GM19324 (cell line): ENCODE measurements around the gene POLE3.
"Not testable (repeated sequence)": the region's sequence is repeated elsewhere in the genome, so short reads cannot be mapped to it uniquely, and the experiment has no call there.

ENCODE experiments used
- ATAC-seq: cut with Tn5 transposase; IDR thresholded peaks from one replicate; pipeline ENCODE4 v1.9.1; 2021; ENCODE audit warnings: mild to moderate bottlenecking, moderate library complexity; ENCODE audit not compliant: unreplicated experiment, low FRiP score

Gene POLE3, protein sequence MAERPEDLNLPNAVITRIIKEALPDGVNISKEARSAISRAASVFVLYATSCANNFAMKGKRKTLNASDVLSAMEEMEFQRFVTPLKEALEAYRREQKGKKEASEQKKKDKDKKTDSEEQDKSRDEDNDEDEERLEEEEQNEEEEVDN

DNA sequence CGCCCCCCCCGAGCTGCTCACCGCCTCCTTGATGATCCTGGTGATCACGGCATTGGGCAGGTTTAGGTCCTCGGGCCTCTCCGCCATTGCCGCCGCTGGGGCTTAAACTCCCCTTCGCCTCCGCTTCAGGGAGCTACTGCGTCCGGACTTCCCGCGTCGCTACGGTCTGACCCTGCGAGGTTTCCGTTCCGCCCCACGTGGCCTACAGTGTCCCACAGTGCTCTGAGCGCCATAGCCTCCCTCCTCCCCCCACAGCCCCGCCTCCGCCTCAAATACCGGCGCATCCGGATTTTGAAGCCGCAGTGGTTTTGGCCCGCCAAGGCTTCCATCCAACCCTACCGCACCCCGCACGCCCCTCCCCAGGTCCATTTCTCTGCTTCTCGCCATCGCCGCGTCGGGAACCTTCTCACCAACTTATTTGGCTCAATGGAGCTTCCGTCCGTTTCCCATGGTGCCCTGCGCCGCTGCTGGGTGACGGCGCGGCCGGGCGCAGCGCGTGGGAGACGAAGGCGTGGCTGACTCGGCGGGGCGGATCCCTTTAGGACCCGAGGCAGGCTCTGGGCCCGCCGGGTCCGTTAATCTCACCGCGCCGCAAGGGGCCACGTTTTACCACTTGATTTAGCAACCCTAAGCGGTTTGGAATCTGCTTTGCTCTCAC, at the start of gene POLE3, which contains the start of gene C9orf43:
Gene POLE3, minus strand, starts transcription at position 469 of the 658 bp plus-strand sequence. Its CDS starts 382 bp downstream, at position 87.
Gene C9orf43, plus strand, starts transcription at position 541 of the 658 bp plus-strand sequence. CDS start 2,747 bp downstream, outside the sequence.
- ATAC-seq, result peak; percentile 95

DNA sequence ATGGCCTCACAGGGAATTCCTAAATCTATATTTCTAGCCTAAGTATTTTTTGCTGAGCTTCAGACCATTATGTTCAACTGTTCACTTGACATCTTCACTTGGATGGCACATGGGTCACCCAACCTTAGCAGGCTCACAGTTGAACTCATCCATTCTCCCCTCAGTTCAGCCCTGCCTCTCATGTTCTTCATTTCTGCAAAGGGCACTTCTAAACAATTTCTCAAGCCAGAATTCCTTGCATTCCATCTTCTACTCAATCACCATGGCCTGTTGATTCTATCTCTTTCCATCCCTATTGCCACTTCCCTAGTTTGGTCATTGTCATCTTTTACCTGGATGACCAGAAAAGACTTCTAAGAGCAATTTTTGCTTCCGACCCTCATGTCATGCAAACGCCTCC, 45.8 kb upstream of the POLE3 start:
- no peak for ATAC-seq

DNA sequence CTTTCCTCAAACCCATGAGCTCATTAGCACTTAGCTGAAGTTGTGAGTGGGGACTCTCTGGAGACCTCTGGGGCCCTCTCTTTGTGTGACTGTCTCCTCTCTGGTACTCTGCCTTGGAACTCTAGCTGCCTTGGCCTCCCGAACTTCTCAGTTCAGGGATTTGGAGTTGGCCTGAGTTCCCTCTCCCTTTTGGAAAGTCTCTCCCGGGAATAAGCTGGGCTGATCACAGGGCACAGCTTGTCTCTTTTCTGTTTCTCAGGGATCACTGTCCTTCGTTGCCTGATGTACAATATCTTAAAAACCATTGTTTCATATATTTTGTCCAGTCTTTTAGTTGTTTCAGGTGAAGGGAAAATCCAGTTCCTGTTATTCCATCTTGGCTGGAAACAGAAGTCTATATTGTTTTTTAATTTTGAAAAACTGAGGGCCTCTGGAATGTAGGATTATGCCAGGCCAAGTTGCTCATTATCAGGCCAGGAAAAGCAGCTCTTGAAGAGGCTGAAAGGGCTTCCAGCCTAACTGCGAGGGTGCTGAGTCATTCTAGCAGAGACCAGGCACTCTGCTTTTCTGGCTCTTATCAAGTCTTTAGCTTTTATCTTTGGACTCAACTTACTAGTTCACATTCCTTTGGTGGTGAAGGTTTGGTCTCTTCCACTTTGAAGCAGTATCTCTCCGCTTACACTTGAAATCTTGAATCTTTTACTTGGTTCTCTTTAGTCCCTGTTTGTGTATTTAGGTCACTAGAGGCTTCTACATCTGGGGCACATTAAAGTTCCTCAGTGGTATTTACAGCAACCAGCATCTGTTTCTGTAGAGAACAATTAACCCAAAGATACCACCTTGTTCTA, 44.7 kb upstream of the POLE3 start:
- ATAC-seq, result no peak

DNA sequence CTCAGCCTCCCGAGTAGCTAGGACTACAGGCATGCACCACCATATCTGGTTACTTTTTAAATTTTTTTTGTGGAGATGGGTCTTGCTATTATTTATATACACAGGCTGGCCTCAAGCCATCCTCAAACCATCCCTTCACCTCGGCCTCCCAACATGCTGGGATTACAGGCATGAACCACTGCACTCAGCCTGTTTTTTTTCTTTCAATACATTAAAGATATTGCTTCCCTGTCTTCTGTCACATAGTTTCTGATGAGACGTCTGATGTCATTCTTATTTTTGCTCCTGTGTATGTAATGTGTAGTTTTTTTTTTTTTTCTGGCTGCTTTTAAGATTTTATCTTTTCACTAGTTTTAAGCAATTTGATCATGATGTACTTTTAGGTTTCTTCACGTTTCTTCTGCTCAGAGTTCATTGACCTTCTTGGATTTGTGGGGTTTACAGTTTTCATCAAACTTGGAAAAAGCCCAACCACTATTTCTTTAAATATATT, 41.7 kb upstream of the POLE3 start:
- no peak for ATAC-seq

DNA sequence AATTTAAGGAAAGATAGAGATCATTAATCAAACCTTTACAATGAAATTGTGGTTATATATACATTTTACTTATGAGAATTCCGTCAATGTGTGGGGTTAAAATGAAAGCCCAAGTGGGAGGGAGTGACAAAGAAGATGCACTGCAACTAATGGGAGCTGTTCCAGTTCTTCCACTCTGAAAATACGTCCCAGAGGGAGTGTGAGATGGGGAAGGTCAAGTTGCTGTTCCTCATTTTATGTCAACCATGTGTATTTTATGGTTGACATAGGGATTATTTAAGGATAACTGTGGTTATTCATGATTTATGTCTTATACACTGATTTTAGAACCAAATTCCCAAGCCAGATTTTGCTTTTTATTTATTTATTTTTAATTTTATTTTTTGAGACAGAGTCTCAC, 38.9 kb upstream of the POLE3 start:
- no peak for ATAC-seq

DNA sequence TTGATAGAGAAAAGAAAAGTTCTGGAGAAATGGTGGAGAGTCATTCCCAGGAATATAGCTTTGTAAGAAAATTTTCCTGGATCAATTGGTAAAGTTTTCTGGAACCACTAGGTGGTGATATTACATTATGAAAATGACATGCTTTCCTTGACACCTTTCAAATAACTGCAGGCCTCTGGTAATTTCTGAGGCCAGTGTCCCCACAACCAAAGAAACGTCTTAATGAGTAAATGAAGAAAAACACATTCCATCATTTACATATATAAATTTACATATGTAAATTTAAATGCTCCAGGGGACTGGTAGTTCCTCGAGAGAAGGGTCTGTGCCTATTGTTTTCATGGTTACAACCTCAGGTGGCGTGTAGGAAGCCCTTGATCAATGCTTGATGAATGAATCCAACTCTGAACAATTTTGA, 35.9 kb upstream of the POLE3 start:
- ATAC-seq, result no peak

DNA sequence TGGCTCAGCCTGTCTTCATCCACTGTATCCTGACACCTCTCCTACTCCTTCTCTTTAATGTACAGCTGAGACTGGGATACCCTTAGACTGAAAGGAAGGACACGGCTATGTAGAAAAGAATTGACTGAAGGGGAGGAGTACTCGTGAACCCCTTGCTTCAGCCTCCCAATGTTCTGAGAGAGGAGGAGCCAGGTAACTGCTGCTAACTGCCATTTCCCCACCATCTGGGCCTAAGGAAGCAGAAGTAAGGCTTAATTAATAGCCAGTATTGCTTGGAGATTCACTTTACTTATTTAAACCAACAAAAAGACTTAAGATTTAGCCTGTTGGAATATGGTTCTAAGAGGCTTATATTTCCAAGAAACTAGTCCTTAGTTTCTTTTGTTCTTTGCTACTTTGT, 34.3 kb upstream of the POLE3 start:
- no peak for ATAC-seq

DNA sequence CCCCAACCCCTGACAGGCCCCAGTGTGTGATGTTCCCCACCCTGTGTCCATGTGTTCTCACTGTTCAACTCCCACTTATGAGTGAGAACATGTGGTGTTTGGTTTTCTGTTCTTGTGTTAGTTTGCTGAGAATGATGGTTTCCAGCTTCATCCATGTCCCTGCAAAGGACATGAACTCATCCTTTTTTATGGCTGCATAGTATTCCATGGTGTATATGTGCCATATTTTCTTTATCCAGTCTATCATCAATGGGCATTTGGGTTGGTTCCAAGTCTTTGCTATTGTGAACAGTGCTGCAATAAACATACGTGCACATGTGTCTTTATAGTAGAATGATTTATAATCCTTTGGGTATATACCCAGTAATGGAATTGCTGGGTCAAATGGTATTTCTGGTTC, 27.2 kb upstream of the POLE3 start:
- ATAC-seq, result not testable (repeated sequence)

DNA sequence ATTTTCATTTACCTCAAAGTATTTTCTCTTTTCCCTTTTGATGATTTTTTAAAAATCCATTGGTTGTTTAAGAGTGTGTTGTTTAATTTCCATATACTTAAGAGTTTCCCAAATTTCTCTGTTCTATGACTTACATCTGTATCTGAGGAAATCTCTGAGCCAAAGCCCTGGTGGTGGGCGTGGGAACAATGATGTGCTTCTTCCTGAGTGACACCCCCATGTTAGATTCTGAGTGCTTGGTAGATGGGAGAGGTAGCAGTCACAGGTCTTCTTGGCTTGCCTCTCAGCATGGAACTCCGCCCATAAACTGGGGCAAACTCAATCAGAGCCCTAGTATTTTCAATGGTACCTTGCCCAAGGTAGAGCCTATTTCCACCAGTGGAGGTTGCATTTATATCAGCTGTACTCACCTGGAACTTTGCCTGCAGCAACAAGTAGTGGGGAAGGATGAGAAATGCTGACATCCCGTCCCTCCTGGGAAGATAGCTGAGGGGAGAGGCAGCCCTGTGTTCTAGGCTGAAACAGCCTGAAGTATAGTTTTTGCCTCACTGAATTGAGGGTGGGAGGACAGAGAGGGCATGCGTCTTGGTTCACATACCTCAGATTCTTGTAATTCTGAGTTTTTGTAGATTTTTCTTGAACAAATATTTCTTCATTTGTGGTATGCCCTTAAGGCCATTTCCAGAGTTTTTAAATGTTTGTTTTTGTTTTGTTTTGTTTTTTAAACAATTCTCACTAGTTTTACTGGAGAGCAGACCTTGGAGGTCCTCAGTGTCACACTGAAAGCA, 26.4 kb upstream of the POLE3 start:
- ATAC-seq, result no peak

DNA sequence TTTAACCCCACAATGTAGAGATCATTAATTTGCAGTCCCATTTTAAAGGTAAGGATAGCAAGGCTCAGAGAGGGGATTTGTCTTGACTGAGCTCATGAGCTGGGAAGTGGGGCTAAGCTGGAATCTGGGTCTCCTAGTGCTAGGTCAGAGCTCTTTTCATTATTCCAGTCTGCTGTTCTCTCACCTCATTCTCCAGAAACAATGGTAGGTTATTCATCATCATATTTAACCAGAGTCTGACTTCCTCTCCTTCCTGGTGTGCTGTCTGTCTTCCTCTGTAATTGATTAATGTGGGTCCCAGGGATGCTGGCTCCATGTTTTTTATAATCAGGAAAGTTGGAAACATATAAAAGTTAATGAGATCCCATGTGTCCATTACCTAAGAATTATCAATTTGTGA, 20.7 kb upstream of the POLE3 start:
- no peak for ATAC-seq

DNA sequence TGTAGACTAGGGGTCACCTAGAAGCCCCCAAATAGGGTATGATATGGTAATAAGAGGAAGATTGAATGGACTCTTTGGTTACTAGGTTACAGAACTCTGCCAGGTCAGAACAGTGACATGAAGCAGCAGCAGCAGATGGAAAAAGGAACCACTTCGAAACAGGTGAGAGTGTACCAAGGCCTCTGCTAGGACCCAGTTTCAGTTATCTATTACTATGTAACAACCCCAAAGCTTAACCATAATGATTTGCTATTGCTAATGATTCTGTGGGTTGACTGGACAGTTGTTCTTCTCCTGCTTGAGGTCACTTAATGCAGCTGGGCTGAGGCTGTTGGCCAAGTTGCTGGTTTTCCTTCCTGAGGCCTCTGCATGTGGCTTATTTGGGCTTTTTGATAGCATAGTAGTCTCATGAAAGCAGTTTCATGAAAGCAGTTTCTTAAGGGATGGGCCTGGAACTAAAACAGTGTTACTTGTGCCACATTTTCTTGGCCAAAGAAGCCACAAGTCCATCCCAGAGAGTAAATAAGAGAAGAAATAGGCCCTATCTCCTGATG, 17.7 kb upstream of the POLE3 start:
- no peak for ATAC-seq

DNA sequence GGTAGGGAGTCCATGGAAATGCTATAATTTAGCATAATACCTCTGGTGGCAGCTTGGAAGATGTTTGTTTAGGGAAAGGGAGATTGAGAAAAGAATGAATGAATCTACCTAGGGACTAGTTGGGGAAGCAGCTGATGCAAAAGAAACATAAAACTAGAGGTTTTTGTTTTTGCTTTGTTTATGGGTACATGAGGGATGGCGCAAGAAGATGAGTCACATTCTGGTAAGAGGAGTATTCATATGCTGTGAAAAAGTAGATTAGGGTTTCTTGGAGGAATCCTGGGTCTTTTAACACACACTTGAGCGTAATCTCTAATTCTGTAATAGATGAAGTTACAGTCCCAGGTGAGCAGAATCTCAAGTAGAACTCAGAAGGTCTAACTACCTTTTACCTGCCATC, 17.2 kb upstream of the POLE3 start:
- no peak for ATAC-seq

DNA sequence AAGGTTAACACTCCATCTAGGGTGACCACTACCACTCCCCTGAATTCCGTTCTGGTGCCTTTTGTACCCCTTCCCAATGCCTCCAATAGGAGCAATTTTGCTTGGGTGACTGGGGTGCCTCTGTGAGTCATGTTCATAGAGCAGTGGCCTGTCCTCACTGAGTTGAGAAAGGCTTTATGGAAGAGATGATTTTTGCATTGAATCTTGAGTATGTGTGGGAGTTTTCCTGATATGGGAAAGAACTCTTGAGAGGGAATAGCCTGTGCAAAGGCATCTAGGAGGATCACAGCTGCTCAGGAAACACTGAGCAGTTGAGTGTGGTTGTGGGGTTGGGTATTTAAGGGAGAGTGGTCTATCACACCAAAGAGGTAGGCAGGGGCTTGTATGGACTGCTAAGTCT, 16.2 kb upstream of the POLE3 start:
- no peak for ATAC-seq

DNA sequence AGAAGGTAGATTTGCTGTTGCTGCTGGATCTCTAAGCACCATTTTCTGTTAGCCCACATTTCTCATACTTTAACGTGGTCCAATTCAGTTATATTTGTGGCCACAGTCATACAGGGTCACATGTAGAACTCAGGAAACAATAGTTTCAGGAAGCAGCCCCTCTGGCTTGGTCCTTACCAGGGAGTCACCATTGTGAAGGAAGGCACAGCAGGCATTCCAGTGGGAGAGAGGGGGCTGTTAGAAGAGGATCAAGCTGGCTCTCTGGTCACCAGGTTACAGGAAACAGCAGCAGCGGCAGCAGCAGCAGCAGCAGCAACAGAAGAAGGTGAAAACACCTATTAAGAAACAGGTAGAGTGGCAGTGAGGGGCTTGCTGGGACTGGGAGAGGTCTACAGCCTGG, 14.6 kb upstream of the POLE3 start:
- no peak for ATAC-seq

DNA sequence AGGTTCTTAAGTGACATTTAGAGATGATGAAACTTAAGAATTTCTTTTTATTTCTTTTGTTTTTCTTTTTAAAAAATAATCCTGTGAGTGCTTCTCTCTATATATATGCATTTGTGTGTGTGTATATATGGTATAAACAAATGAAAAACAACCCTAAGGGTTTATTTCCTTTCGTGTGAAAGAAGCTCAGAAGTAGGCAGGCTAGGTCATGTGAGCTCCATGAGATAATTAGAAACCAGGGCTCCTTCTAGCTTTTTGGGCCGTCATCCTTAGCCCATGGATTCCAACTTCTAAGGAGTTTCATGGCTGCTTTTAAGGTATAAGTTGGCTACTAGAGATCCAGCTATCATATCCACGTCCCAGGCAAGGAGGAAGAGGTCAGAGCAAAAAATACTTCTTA, 11.3 kb upstream of the POLE3 start:
- no peak for ATAC-seq

DNA sequence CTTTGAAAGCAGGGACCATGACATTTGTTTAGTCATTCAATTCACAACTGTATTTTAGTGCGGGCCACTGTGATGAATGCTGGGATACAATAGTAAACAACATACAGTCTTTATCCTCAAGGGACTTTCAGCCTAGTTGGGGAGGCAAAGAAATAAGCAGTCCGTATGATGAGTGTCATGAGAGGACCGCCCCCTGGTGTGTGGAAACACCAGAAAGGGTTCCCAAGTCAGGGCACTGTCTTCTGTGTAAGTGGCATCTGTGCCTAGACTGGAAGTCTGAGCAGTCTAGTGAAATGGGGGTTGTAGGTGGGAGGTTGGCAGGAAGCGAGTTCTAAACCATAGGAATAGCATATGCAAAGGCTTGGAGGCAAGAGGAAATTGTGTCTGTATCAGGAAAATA, 6.9 kb upstream of the POLE3 start:
- ATAC-seq, result no peak

DNA sequence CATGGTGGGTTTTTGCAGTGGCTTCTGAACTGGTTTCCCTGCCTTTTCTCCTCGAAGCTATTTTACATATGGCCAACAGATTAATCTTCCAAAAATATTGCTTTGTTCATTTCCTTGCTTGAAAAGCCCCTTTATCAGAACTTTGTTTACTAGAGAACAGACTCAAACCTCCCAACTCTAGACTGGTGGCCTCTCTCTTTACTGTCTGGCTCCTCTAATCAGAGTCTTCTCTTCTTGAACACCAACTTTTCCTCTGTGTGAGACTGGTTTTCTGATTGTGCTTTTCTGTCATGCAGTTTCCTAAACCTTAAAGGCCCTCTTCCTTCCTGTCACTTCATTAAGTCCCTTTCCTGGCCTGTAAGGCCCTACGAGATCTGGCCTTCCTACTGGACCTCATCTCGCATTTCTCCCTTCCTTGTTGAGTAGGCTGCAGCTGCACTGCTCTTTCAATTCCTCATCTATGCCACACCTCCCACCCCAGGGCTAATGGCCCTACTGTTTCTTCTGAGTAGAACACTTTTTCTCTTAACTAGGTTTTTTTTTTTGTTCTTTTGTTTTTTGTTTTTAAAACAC, 5.8 kb upstream of the POLE3 start:
- peak; percentile 97 for ATAC-seq

DNA sequence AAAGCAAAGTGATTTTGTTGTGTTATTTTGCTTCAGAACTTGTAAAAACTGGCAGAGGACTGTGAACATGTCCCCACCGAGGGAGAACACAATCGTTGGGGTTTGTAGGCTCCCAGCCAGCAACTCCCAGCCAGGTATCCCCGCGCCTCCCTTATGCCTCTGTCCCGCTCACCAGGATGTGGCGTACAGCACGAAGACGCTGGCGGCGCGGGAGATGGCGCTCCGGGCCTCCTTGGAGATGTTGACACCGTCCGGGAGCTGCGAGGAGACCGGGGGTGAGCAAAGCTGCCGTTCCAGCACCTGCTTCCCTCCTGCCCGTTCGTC, 630 bp downstream of the POLE3 start:
- ATAC-seq, result no peak

DNA sequence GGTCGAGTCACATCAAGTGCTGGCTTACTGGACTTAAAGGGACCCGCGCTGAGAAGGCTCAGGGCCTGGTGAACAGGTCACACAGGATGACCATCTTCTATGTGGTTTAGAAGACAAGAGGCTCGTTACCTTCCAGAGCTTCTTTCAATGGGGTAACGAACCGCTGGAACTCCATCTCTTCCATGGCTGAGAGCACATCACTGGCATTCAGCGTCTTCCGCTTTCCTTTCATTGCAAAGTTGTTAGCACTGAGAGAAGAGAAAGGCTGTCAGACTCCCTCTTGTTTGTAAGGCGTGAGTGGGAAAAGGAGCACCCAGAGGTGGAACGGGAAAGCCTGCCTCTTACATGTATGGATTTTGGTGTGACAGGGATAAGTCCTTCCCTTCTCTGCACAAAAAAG, 994 bp downstream of the POLE3 start:
- ATAC-seq, result no peak

DNA sequence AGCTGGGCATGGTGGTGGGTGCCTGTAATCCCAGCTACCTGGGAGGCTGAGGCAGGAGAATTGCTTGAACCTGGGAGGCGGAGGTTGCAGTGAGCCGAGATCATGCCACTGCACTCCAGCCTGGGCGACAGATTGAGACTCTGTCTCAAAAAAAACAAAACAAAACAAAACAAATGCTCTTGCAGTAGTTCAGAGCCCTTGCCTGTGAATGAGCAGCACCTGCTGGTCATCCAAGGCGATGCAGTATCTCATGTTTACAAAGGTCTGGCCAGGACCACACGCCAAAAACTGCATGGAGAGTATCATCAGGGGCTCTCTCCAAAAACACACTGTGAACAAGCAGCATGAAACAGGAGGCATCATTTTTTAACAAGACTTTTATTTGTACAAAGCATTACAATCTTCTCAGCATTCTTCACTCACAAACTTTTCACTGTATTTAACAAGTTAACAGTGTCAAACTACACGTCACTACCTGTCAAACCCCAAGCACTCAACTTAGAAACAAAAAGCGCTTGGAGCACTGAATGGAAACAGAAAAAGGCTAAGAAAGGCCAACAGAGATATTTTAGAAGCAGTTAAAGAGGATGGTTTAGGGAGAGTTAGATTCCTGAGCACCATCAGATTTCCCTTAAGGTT, 3.5 kb downstream of the POLE3 start:
- ATAC-seq, result not testable (repeated sequence)
